HG03280 (cell line): ENCODE data around the gene PAPPA.

Source experiments
- ATAC-seq: cut with Tn5 transposase; IDR thresholded peaks from one replicate; pipeline ENCODE4 v1.9.1; 2021; ENCODE audit warnings: mild to moderate bottlenecking, moderate library complexity; ENCODE audit not compliant: unreplicated experiment

The PAPPA gene

GRCh38 chr9:116213693-116214047 is 60.1 kb downstream of the PAPPA start:
- no peak for ATAC-seq

GRCh38 chr9:116218399-116218798 is 64.8 kb downstream of the PAPPA start:
- ATAC-seq, result no peak

GRCh38 chr9:116219686-116220085 is 66.1 kb downstream of the PAPPA start:
- ATAC-seq, result no peak

GRCh38 chr9:116223926-116224325 is 70.3 kb downstream of the PAPPA start:
- ATAC-seq, result no peak

- ATAC-seq, result no peak
Observed at GRCh38 chr9:116230051-116230632, 76.6 kb downstream of the PAPPA start.

- no peak for ATAC-seq
Observed at GRCh38 chr9:116232424-116233159, 79.0 kb downstream of the PAPPA start.

GRCh38 chr9:116233160-116233530 is 79.6 kb downstream of the PAPPA start:
- ATAC-seq, result no peak

GRCh38 chr9:116234081-116234480 is 80.5 kb downstream of the PAPPA start:
- no peak for ATAC-seq

GRCh38 chr9:116236979-116237378 is 83.4 kb downstream of the PAPPA start:
- no peak for ATAC-seq

- no peak for ATAC-seq
Observed at GRCh38 chr9:116237456-116237855, 83.9 kb downstream of the PAPPA start.

- no peak for ATAC-seq
Observed at GRCh38 chr9:116238225-116238624, 84.6 kb downstream of the PAPPA start.

GRCh38 chr9:116238776-116239340 is 85.3 kb downstream of the PAPPA start:
- ATAC-seq, result no peak

- ATAC-seq, result no peak
Observed at GRCh38 chr9:116243708-116244107, 90.1 kb downstream of the PAPPA start.

- ATAC-seq, result no peak
Observed at GRCh38 chr9:116247284-116247683, 93.7 kb downstream of the PAPPA start.

- no peak for ATAC-seq
Observed at GRCh38 chr9:116247791-116248374, 94.3 kb downstream of the PAPPA start.

GRCh38 chr9:116250891-116251290 is 97.3 kb downstream of the PAPPA start:
- ATAC-seq, result no peak

- ATAC-seq, result no peak
Observed at GRCh38 chr9:116251366-116251765, 97.8 kb downstream of the PAPPA start.

GRCh38 chr9:116260531-116260930 is 106.9 kb downstream of the PAPPA start:
- no peak for ATAC-seq

GRCh38 chr9:116262448-116262847 is 108.9 kb downstream of the PAPPA start:
- no peak for ATAC-seq

- ATAC-seq, result no peak
Observed at GRCh38 chr9:116264361-116264760, 110.8 kb downstream of the PAPPA start.

- ATAC-seq, result no peak
Observed at GRCh38 chr9:116267021-116267420, 113.4 kb downstream of the PAPPA start.

- no peak for ATAC-seq
Observed at GRCh38 chr9:116269250-116269649, 115.7 kb downstream of the PAPPA start.
